Measurements from ENCODE around the gene ANKRD53.

The ANKRD53 gene

GRCh38 chr2:70967189-70967588, 11.2 kb upstream of the ANKRD53 start:
- no peak for DNase-seq

- DNase-seq: no peak
These were observed 3.8 kb upstream of the ANKRD53 start for GRCh38 chr2:70974592-70974991.

GRCh38 chr2:70975237-70975636, 3.2 kb upstream of the ANKRD53 start:
- no peak for DNase-seq

DNA sequence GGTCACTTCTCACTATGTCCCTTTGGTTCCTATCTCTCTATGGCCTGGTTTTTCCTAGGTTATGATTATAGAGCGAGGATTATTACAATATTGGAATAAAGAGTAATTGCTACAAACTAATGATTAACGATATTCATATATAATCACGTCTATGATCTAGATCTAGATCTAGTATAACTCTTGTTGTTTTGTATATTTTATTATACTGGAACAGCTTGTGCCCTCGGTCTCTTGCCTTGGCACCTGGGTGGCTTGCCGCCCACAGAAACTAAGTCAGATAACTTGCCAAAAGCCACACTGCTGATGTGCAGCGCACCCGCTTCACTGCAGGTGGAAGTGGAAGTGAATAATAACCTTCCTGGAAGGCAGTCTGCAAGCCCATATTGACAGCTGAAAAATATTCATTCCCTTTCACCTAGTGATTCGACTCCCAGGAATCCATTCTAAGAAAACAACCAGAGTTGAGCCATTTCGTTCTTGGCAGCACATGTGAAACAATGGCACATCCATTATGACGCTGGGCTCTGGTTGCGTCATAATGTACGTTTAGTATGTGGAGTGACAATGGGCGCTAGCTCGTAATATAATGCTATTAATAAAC, 725 bp upstream of the ANKRD53 start:
- DNase-seq: peak; percentile 57

- DNase-seq: no peak
These were observed 704 bp downstream of the ANKRD53 start for GRCh38 chr2:70979180-70979488.

DNA sequence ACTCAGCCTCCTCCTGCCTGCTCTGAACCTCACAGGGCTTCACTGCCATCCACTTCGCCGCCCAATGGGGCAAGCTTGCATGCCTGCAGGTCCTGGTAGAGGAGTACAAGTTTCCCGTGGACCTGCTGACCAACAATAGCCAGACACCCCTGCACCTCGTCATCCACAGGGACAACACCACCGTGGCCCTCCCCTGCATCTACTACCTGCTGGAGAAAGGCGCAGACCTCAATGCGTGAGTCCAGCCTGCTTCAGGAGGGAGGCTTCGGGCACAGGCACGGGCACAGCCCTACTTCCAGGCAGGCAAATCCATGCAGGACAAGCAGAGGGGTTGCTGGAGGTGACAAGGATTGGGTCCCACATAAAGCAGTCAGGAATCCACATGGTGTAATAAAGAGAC, 1.2 kb downstream of the ANKRD53 start:
- no peak for DNase-seq

- DNase-seq: no peak
These were observed 3.0 kb downstream of the ANKRD53 start for GRCh38 chr2:70981421-70981820.

DNA sequence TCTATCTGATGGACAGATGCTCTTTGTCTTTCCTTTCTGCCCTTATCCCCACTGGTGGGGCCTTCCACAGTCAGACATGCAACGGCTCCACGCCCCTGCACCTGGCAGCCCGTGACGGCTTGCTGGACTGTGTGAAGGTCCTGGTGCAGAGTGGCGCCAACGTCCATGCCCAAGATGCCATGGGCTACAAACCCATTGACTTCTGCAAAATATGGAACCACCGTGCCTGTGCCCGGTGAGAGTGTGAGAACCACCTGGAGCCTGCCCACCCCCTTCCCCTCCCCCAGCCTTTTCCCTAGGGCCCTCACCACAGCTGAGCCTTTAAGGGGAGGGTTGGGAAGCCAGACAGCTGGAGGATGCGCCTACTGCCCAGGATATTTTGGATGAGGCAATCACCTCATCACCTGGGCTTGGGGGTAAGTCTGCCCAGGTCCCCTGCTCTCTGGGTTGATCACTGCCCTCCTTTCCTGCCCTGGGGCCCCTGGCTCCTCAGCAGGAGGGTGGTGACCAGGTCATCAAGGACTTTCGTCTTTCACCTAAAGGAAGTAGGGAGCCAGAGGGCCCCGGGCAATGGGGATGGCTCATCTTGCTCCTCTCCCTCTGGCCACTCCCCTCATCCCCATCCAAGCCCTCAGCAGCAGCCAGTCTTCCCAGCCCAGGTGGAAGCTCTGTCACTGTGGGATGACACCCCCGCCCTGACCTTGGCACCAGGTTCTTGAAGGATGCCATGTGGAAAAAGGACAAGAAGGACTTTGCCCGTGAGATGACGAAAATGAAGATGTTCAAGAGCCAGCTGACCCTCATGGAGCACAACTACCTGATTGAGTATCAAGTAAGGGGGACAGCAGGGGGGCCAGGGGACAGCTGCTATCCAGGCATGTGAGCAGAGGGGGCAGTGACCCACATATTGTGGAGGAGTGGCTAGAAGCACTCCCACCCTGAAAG, 3.7 kb downstream of the ANKRD53 start:
- no peak for DNase-seq

DNA sequence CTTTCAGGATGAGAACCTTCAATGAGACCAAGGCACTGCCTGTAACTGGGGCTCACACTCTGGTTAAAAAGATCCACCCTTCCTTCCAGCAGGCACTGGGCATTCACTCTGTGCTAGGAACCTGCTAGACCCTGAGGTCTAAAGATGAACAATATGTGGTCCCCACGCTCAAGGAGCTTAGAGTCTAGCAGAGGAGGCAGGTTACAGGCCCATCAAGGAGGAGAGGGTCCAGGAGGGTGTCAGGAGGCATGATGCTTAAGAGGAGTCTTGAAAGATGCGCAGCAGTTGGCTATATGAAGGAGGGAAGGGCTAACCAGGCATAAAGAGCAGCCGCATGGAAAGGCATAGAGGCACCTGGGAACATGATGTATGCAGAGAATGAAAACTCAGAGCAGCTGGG, 4.5 kb downstream of the ANKRD53 start:
- DNase-seq: no peak

DNA sequence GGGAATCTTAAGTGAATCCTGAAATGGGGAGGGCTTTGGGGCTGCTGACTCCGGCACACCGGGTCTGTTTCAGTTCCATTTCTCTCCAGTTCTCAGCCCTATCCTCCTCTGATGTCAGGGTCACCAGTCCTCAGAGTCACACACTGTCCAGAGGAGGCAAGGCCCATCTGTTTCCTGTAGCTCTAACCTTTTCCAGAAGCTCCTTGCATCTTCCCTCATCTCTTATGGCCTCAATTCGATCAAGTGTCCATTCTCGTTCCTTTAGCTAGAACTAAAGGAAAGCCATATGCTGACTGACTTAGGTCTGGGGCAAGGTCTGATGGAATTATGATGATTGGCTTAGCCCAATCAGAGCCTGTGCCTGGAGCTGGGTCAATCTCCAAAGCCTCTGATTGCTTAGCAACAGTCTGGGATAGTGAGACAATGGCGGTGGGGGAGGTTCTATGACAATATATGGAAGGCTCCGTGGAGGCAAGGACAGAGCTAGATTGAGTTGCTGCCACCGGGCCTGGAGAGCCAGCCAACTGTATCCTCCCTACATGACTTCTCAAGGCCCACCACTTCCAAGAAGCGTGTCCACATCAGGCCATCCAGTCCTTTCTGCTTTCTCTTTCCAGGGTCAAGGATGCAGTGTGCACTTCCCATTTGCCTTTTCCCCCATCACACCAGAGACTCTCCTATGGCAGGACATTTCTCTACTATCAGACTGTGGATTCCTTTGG, 5.2 kb downstream of the ANKRD53 start:
- no peak for DNase-seq

DNA sequence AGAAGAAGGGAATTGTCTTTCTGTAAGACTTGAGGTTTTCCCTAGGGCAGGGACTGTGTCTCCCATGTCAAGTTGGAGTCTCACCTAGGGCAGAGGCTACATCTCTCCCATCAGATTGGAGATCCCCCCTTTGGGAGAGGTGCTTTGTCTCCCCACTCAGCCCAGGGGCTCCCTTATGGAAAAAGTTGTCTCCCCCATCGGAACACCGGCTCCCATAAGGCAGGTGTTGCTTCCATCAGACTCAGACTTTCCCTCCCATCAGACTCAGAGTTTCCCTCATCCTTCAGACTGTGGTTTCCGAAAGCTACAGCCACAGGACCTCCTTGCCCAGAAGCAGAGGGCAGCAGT, 5.8 kb downstream of the ANKRD53 start:
- DNase-seq: no peak

- no peak for DNase-seq
These were observed 6.3 kb downstream of the ANKRD53 start for GRCh38 chr2:70984576-70985282.

DNA sequence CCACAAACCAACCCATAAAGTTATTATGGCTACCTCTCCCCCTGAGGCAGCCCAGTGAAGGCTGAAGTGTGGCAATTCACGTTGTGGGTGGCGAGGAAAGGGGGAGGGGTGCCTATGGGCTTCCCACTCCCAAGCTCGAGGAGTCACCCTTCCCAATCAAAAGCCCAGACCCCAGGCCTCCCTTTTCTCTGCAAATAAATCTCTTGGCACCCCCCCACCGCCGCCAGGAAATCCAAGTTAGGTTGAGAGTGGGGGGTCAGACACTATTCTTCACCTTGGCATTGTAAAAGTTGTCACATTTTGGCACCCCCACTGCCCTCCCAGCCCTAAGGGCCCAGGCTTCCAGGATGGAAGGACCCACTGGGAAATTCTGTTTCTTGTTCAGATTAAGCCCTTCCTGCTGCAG, 6.9 kb downstream of the ANKRD53 start:
- no peak for DNase-seq

DNA sequence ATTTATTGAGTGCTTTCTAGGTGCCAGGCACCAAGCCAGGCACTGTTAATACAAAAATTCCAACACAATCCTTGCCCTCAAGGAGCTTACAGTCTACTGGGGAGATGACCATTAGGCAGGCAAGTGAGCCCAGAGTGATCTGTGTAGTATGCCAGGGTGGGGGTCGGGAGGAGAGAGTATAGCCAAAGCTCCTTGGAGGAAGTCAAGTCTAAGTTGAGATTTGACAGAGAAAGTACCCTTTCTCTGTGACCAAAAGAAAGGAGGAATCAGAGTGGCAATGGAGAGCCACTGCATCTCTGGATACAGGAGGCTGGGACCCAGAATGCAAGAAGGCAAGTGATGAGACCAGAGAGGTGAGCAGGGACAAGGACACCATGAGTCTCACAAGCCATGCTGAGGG, 7.5 kb downstream of the ANKRD53 start:
- no peak for DNase-seq

GRCh38 chr2:70986499-70987189, 8.2 kb downstream of the ANKRD53 start:
- no peak for DNase-seq

DNA sequence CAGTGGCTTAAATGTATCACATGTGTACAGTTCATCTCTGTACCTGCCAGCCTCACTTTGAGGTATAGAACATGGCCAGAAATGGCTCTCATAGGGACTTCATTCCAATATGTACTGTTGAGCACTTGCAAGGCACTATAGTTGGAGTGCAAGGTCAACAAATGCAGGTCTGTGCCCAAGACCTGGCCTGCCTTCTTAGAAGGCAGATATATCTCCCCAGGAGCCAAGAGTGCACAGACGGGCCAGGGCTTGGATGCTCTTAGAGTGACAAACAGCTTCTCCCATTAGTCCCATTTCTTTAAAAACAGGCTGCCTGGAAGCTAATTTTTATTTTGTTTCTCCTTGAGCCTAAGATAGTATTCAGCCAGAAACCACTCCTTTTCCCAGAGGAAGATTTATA, 9.0 kb downstream of the ANKRD53 start:
- no peak for DNase-seq

GRCh38 chr2:70988151-70988550, 9.7 kb downstream of the ANKRD53 start:
- DNase-seq: no peak

DNA sequence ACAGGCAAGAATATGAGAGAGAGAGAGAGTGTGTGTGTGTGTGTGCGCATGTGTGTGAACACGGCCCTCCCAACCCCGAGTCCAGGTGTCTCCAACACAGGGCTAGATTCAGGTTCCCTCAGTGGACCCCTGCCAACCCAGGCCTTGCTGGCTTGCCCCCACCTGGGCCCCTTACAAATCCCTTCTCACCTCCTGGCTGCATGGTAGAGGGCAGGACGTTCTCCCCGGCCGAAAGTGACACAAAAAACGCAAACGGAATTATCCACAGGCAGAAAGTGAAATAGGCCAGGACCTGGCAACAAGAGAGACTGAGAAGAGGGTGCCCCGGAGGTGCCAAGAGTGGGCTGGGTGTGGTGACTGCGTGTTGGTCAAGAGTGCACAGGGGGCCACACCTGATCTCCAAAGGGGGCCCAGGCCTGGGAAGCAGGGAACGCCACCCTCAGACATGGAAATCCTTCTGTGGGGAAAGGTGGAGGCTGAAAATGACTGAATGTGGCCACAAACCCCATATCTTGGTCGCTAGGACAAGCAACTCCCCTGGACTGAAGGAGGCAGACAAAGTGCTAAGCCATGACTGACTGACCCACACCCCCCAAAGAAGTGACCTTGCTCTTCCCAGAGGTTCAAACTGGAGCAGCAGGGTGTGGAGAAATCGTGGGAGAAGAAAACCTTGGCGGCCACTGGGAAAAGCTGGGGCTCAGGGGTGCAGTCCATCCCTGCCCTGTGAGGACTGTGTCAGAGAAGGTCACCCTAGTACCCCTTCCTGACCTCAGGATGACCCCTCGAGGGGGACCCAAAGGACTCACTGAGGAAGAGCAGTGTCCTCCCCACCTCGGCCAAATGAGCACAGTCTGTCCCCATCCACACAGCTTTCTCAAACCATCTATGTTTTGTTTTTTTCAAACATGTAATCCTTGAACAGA, 10.6 kb downstream of the ANKRD53 start:
- DNase-seq: no peak

- DNase-seq: no peak
These were observed 11.8 kb downstream of the ANKRD53 start for GRCh38 chr2:70990216-70990615.

- DNase-seq: no peak
These were observed 12.7 kb downstream of the ANKRD53 start for GRCh38 chr2:70991142-70991541.

DNA sequence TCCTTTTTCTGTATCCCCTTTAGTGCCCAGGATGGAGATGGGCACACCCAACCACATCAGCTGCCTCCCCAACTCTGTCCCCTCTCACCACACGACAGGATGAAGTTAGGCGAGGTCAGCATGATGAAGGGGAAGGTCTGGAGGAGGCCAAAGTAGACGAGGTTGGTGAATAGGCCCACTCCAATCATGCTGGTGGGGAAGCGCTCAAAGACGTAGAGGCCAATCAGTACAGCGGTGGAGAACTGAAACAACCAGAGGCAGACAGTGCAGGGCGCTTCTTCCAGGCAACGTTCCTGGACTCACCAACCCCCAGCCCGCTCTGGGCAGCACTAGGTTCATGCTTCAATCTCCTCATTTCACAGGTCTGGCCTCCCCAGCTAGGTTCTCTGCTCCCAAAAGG, 13.3 kb downstream of the ANKRD53 start:
- DNase-seq: no peak

All from NCI-H345 (cell line).